Erythroblast (primary cell): ENCODE results near the gene NDUFC1.

Experiments
- DNase-seq, 2 experiments: peaks; one replicate each; lab custom pipeline; 2025; lab: John Stamatoyannopoulos, UW
- GATA1 ChIP-seq: IDR thresholded peaks from 2 replicates; pipeline ENCODE4 v1.6.1; 2011; ENCODE audit warnings: low read depth, mild to moderate bottlenecking, control low read depth, low read length, moderate library complexity
- POLR2A ChIP-seq: IDR thresholded peaks from 2 replicates; pipeline ENCODE4 v1.6.1; 2011; ENCODE audit warnings: mild to moderate bottlenecking, low read length

NDUFC1 gene

GRCh38 chr4:139312552-139313332 is 10.5 kb upstream of the NDUFC1 start:
- no peak for TF ChIP-seq POLR2A
- TF ChIP-seq GATA1, result no peak
- no peak for DNase-seq

DNA sequence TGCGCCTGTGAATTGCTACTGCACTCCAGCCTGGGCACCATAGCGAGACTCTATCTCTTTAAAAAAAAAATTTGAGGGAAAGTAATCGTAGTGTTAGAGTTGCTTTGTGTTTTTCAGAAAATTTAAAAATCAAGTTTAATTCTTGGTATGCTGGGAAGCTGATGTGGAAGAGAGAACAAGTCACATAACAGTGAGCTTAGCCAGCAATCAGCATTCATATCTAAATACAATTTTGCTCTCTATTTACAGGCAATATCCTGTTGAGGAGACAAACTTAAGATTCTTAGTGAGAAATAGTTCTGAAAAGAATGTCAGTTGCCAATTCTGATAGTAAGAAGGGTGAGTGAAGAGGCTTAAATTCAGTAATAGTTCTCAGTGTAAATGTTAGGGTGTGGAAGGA is 9.6 kb upstream of the NDUFC1 start:
- DNase-seq, result no peak
- no peak for TF ChIP-seq GATA1
- no peak for TF ChIP-seq POLR2A

GRCh38 chr4:139304920-139305319 is 2.6 kb upstream of the NDUFC1 start:
- no peak for DNase-seq
- TF ChIP-seq GATA1 (no peak), POLR2A (no peak)

GRCh38 chr4:139301113-139301820 is 1.0 kb downstream of the NDUFC1 start, which contains the start of gene NAA15:
NAA15 (plus strand) TSS chr4:139301505; CDS start chr4:139301778, 273 bp downstream.
- TF ChIP-seq POLR2A, result peak; percentile 95
- TF ChIP-seq GATA1, result no peak
- DNase-seq, result peak; percentile 99

- peak; percentile 76 to 84 for DNase-seq
- no peak for TF ChIP-seq GATA1
- TF ChIP-seq POLR2A, result no peak
Measured at GRCh38 chr4:139300431-139301112, 1.7 kb downstream of the NDUFC1 start.

DNA sequence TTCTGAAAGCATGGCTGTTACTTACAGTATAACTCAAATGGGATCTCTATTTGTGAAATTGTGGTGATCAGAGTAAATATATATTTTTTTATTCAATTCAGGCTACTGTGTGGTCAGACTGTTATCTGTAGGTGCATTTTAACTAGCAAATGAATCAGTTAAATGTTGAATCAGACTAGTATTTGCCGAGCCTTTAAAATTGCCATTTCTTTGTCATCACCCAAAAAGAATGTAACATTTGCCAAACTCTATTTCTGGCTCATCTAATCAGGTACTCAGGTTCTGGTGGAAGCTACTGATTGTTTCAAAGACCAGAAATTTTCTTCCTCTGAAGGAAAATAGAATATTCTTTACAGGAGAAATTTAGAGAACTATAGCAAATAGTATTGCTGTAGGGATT is 2.7 kb downstream of the NDUFC1 start:
- TF ChIP-seq GATA1, result no peak
- no peak for TF ChIP-seq POLR2A
- no peak for DNase-seq

- TF ChIP-seq GATA1 (no peak), POLR2A (no peak)
- peak in 1 of 2 experiments; percentile 31 for DNase-seq
Measured at GRCh38 chr4:139297001-139297410, 5.3 kb downstream of the NDUFC1 start.

DNA sequence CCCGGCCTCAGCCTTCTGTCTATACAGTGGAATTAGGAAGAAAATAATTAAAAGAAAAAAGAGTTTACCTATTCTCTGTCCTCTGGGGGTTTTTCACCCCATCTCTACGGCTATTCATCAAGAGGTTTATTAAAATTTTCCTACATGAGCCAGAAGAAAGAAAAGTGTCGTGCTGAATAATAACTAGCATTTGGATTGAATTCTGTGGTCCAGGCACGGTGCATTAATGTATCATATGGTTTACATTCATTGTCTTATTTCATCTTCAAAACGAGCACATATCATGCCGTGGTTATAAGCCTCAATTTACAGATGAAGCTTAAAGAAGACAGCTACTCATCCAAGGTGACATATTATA is 6.4 kb downstream of the NDUFC1 start:
- TF ChIP-seq POLR2A (no peak), GATA1 (no peak)
- DNase-seq, result no peak

DNA sequence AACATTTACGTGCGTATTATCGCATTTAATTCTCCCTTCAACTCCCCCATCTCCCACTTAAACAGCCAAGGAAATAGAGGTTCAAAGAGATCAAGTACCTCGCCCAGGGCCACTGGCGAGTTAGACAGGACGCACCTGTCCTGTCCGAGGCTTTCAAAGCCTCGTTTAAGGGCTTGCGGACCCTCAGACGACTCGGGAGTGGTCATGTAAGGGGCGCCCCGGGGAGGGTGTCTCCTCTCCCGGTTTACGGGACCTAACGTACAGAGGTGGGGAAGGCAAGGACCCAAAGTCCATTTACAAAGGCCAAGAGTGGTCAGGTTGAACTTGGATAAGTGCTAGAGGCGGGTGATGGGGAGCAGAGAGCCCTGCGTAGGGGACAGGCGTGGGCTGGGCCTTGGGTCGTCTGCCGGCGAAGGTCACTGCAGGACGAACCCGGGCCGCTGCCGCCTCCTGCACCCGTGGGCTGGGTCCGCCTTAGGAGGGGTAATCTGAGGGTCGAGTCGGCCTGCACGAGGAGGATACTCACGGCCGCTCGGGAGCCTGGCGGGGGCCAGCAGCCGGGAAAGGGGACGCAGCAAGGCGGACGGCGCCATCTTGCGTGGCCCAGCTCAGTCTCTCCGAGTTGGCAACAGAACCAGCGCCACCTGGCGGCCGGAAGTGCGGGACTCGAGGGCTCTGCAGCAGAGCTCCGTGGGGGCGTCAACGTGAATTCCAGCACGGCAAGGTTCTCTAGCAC is 6.9 kb downstream of the NDUFC1 start:
- TF ChIP-seq GATA1, result no peak
- peak; percentile 69 for TF ChIP-seq POLR2A
- peak; percentile 94 to 97 for DNase-seq

GRCh38 chr4:139286186-139286698 is 16.0 kb downstream of the NDUFC1 start:
- no peak for DNase-seq
- TF ChIP-seq POLR2A, result no peak
- no peak for TF ChIP-seq GATA1

- DNase-seq, result no peak
- no peak for TF ChIP-seq GATA1
- TF ChIP-seq POLR2A, result no peak
Measured at GRCh38 chr4:139282721-139283075, 19.6 kb downstream of the NDUFC1 start.

DNA sequence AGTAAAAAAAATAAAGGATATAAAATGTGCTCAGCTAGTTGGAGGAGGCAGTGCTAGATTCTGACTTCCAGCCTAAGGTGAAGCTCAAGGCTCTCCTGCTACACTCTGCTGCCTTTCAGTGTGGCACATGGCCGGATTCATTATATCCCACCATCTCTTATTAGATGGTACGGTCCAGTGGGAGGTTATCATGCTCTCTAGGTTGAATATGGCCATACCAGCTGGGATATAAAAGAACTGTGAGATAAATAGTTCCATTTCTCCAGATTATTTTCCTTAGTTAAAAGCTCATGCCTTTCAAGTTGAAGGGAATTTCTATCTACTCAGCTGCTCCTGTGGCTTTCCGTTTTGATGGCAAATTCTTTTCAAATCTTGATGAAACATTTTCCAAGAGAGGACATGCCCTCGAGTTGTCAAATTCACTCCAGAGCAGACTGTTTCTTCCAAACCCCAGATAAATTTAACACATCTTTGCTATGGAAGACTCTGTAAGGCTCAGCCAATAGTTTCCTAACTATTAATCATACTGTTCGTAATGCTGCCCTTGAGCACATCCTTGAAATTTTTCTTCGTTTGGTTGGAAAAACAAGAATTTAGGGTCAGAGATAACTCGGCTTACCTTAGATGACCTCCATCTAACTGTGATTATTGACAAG is 20.1 kb downstream of the NDUFC1 start:
- DNase-seq, result no peak
- no peak for TF ChIP-seq GATA1
- no peak for TF ChIP-seq POLR2A
